HL-60/S4 treated with phorbol 12-myristate 13-acetate at 8.2 ng/mL for 4 days and 3 days (cell line): ENCODE measurements around the gene C5orf15.
"Not testable (repeated sequence)": the region's sequence is repeated elsewhere in the genome, so short reads cannot be mapped to it uniquely, and the experiment has no call there.

ENCODE experiments used
- in situ Hi-C: fragments of 300-500 bp; cut with MboI; formaldehyde crosslinking; loops from 2 replicates; pipeline ENCODE4 v1.15.0; 2022; ENCODE audit warnings: low sequenced_read_pairs

C5orf15 gene

DNA sequence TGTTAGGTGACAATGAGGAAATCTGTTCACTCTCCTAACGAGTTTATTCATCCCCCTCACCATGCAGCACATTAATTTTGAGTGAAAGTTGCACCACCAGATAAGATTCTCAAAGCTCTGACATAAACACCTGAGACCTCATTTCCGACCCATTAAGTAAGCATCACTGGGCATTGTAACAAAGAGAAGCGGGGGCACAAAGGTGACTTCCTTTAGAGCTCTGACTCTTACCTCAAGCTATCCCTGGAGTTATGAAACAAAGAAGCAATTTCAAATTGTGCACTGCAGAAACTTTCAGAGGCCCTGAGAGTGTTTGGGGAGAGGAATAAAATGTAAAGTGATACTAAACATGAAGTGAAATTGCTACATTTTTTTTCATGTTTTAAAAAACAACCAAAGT lies 29.5 kb downstream of the C5orf15 start:
- in situ Hi-C loops, result no loop called here

DNA sequence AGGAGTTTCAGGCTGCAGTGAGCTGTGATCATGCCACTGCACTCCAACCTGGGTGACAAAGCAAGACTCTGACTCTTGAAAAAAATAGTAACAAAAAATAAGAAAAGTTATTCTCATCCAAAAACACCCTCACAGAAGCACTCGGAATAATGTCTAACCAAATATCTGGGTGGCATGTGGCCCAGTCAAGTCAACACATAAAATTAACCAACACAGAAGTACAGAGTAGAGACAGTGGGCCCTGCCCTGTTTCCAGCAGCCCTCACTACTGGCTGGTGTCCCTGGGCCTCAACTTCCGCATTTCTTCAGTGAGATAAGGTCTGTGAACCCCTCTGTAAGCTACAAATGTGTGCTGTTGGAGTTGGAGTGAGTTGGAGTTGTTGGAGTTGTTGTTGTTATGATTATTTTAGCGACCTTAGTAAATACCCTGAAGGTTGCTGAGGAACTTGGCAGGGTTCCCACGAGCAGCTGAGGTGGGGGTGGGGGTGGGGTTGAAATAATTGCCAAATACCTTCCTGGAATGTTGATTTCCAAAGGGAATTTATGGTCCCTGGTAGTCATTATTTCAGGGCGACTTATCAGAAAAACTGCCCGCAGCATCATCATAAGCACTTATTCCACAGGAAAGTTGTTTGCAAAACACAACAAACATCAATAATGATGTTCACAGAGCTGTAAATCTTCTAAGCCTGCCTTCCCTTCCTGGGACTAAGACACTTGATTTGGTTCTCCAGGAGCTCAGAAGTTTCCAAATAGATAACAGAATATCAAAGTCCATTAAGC lies 30.2 kb downstream of the C5orf15 start:
- in situ Hi-C loops, result no loop called here

DNA sequence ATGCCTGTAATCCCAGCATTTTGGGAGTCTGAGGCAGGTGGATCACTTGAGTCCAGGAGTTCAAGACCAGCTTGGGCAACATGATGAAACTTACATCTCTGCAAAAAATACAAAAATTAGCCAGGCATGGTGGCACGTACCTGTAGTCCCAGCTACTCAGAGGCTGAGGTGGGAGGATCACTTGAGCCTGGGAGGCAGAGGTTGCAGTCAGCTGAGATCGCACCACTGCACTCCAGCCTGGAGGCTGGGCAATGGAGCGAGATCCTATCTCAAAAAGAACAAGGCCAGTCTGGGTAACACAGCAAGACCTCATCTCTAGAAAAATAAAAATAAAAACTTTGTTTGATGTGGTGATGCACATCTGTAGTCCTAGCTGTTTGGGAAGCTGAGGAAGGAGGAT lies 30.8 kb downstream of the C5orf15 start:
- in situ Hi-C loops, result not testable (repeated sequence)

DNA sequence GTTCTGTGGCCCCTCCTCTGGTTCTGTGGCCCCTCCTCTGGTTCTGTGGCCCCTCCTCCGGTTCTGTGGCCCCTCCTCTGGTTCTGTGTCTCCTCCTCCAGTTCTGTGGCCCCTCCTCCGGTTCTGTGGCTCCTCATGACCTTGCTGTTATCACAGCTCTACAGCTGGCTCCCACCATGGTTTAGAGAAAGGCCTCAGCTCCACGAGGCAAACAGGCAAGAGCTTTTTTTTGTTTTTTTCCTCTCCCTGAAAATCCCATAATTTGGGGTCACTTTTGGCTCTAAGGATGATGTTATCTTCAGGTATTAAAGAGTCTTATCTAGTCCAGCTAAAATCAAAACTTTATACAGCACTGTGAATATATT lies 31.8 kb downstream of the C5orf15 start:
- in situ Hi-C loops, result no loop called here

DNA sequence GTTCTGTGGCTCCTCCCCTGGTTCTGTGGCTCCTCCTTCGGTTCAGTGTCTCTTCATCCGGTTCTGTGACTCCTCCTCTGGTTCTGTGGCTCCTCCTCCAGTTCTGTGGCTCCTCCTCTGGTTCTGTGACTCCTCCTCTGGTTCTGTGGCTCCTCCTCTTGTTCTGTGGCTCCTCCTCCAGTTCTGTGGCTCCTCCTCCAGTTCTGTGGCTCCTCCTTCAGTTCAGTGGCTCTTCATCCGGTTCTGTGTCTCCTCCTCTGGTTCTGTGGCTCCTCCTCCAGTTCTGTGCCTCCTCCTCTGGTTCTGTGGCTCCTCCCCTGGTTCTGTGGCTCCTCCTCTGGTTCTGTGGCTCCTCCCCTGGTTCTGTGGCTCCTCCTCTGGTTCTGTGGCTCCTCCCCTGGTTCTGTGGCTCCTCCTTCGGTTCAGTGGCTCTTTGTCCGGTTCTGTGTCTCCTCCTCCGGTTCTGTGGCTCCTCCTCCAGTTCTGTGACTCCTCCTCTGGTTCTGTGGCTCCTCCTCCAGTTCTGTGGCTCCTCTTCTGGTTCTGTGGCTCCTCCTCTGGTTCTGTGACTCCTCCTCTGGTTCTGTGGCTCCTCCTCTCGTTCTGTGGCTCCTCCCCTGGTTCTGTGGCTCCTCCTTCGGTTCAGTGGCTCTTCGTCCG lies 32.3 kb downstream of the C5orf15 start:
- in situ Hi-C loops, result not testable (repeated sequence)

DNA sequence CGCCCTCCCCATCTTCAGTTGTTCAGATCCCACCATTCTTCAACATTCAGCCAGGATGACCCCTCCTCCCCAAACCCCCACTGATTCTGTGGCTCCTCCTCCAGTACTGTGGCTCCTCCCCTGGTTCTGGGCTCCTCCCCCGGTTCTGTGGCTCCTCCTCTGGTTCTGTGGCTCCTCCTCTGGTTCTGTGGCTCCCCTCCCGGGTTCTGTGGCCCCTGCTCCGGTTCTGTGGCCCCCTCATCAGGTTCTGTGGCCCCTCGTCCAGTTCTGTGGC lies 32.8 kb downstream of the C5orf15 start:
- in situ Hi-C loops, result no loop called here

DNA sequence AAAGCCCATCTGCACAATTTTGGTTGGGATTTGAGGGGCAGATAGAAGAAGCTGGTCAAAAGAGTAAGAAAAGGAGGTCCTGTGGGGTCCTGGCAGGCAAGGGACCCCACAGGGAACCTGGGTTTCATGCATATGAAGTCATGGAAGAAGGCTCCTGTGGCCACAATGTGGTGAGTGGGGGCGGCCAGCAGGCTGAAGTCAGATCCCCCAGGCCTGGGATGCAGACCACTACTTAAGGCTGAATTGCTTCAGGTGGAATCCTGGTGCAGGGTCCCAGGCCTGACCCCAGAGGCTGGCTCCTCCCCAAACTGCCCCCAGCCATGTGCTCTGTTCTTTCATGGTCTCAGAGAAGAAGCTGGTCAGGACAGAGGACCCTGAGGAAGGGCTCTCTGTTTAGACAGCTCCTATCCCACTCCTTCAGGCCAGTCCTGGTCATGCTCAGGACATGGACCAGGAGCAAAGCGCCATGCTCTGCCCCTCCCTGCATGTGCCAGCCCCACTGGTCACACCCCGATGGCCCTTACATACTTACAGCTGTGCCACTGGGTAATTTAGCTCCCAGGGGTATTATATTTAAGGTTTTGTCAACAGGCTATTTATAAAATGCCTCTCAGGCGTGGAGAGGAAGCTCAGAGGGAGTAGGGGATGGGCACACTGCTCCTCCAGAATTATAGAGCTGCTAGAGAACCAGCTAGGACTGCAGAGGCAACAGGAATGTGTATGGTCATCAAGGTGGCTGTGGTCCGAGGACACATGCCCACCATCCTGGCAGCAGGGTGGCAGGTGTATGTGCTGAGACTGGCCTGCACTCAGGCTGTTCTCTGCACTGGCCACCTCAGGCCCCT lies 33.4 kb downstream of the C5orf15 start:
- in situ Hi-C loops, result no loop called here

DNA sequence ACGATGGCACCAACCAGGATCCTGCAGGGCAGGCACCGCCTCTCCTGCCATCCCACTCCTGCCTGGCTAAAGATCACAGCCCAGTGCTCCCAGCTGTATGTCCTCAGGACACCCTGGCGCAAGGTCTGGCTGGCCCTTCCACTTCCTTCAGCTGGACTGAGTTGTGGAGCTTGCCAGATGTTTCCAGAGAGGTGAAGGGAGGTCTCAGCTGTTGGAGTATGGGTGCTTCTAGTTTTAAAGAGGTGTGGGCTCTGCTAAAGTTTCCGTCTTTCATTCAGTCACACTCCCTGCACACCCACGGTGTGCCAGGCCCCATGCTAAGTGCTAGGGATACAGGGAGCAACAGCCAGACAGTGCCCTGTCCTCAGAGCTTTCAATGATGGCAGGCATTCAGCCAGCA lies 34.1 kb downstream of the C5orf15 start:
- in situ Hi-C loops, result no loop called here

DNA sequence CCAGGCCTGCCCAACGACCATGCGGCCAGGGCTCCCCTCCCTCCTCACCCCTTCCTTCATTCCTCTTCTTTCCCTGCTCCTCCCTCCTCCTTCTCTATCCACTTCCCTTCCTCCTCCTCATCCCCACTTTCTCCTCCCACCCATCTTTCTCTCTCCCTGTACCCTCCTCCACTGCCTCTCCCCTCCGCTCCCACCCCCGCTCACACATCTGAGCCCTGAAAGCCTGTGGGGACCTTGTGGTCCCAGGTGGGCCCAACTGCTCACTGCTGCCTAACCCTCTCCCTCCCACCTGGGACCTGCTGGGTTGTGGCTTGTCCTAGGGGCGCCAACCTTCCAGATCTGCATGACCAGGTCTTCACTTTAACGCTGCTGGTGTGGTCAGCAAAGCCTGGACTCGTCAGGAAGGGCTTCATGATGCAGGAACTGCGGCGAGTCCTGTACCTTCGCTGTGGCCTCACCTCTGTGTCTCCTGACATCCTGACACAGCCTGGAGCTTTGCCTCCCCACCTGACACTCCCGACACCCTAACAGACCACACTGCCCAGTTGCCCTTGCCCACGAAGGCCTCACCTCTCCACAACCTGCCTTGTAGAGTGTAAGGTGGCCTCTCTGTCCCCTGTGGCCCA lies 34.6 kb downstream of the C5orf15 start:
- in situ Hi-C loops, result no loop called here

DNA sequence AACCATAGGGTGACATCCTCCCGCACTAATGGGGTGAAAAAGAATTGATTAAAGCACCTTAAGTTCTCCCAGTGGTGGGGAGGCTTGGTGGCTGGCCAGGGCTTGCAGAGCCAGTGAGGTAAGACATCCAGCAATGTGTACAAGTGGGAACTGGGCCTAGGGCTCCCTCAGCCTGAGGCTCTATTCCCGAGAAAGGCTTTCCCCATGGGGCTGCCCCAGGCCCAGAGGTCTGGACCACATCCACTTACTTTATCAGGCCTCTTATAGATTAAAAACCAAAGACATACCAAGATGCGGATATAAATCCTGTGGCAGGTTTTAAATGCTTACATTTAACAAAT lies 35.3 kb downstream of the C5orf15 start:
- in situ Hi-C loops, result no loop called here

DNA sequence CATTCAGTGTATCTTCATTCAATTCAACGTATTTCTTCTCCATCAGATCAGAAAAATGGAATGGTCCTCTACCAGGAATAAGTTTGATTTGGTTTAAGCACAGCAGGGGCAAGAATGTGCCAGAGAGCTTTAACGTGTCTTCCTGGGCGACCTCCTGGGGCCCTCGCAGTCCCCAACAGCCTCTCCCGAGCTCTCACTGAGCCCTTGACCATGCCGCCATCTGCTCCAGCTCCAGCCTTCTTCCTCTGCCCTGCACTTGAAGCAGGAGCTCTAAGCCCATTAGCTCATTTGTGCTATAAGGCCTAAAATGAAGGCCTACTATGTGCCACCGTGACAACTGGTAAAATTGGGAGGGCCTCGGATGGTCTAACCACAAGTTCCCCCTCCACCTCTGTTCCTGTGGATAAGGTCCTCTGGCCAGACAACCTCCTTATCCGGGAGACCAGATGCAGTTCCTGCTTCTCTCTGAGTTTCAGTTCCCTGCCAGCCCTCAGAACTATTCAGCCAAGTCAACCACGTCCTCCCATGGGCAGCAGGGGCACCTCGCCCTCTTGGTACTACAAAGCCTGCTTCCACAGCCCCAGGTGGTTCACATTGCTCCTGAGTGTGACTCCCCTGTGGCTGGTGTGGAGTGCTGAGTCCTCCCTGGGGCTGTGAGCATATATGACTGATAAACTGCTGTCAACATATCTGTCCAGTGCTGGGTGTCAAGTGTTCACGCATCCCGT lies 35.8 kb downstream of the C5orf15 start:
- in situ Hi-C loops, result no loop called here

DNA sequence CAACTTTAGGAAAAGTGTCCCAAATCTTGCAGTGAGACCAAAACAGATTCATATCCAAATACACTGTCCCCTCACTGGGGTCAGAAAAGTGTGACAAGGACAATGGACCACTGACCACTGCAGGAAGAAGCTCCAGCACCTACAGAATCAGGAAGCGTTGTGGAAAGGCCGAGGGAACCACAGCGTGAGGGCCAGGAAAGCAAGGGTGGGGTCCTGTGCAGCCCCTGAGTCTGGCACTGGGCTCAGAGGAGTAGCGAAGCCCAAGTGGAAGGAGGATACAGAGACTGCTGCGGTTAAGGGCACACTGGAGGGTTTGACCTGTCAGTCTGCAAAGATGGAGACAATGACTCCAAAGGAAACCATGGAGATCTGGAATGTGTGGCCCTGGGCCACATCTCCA lies 36.9 kb downstream of the C5orf15 start:
- in situ Hi-C loops, result no loop called here

DNA sequence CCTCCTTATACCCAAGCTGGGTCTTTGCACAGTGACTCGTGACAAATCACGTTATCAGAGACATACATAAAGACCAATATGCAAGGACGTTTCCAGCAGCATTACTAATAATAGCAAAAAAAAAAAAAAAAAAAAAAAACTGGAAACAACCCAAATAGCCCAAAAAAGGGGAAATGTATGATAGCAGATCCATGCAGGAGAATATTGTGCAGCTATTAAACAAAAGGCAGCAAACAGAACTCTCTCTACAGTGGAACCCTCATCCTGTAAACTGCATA lies 37.7 kb downstream of the C5orf15 start:
- in situ Hi-C loops, result no loop called here

DNA sequence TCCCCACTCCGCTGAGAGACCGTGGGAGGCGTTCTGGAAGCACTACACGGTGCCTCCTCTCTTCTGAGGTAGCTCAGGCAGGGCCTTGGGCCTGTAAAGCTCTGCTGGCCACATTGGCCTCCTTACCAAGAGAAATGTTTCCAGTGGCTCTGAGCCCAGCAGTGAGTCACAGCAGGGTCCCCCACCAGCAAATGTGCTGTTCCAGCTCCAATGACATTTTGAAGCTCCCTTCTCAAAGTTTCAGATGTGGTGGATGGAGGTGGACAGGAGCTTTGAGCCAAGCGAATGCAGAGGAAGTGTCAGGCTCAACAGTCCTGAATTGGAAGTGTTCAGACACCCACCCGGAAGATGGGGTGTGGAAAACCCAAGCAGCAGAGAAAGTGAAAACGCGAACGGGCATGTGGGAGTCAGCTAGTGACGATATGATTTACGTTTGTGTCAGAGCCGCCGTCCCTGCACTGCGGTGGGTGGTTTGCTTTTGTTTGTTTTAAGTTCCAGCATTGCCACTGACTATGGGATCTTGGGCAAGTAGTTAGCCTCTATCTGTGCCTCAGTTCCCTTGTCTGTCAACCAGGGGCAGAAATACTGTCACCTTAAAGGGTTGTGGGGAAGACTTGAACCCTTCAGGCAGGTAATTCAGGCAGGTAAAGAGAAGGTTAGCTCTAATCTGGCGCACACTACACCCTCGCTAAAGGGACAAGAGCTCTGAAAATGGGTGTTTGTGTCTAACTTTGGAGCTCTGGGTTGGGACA lies 38.2 kb downstream of the C5orf15 start:
- in situ Hi-C loops, result no loop called here

DNA sequence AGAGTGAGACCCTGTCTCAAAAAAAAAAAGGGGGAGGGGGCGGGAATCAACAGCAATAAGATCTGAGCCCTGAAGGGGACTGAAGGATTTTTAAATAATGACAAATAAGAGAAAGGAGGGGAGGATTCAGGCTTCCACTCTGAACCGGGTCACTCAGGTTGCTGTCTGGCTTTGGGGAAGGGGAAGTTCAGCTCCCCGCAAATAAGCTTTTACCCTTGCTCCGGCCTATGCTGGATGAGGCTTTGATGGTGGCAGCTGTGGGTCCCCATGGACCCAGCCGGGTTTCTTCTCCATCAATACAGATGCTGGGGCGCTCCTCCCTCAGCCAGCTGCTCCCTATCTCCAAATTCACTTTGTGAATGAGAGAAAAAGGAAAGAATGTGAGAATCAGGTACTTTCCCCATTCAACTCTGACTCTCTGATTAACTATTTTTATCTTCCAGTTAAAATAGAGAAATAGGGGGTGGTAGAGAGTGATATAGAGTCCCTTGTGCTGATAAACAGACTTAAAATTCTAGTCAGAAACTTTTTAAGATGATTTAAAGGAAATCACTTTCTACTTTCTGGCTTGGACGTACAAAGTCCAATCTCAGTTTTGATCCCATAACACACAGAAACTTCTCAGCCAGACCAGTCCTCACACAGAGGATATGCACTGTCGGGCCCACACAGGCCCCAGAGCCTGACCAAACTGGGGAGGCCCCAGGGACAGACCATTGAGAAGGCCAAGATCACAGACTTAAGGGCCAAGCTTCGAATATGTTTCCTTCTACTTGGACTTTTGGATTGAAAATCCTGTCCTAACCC lies 39.6 kb downstream of the C5orf15 start:
- in situ Hi-C loops, result no loop called here

DNA sequence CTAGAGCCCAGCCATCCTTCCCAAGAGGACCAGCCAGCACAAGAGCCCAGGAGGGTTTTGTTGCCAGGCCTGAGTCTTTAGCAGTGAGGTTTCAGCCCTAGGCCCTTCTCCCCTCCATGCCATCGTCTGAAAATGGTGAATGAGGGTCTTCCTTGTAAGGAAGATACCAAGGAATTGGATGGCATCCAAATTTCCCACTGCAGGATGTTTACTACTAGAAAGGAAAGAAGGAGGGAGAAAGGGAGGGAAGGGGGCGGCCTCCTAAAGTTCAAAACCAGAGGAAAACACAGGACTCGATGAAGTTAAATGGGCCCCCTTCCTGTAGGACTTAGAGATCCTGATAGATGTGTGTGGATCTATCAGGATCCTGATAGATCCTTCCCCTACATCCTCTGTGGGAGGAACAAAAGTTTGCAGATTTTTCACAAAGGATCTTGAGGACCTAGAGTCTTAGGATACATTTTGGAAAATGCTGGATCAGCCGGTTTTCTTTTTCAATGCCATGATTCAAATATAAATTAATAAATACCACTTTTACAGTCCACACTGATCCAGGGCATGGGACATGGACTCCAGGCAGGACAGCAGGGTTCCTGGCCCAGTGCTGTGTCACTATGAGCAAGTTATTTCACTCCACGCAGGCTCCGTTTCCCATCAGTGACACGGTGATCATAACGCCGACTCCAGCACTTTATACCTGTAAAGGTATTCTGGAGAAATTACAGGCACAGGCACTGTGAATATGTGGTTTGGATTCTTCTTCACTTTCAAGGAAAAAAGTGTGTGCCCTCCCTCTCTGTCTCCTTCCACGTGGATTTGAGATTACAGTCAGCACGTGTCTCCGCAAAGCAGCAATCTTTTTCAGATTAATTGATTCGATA lies 40.9 kb downstream of the C5orf15 start:
- in situ Hi-C loops, result no loop called here

DNA sequence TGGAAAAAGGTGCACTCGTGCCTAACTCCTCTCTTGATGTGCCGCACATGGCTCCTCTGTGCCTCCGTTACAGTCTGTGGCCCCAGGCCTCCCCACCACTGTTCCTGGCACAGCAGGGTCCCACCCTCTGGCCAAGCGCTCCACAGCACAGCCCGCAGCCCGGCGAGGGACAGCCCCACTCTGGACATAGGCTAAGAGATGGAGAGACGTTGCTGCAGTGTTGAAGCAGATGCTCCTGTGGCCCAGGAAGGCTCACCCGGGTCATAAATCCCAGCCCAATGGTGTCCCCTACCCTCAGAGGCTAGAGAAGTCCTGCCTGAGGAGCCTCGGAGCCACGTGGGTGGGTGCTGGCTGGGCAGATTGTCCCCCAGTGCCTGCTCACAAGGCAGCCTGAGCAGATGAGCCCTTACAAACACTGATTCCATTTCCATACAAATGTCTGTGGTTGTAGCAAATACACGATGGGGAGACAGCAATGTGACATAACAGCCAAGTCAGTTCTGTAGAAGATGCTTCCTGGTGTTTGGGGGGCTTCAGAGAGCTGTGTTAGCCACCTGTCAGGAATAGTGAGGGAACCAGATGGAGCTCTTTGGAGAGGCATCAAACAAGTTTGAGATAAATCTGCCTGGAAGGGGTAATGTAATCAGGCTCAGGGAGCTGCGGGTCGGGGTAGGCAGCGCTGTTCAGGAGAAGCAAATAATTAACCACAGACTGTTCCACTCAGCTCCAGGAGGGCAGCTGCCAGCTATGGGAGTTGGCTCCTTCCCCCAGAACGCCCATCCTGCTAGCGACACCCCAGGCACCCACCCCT lies 41.7 kb downstream of the C5orf15 start:
- in situ Hi-C loops, result no loop called here

DNA sequence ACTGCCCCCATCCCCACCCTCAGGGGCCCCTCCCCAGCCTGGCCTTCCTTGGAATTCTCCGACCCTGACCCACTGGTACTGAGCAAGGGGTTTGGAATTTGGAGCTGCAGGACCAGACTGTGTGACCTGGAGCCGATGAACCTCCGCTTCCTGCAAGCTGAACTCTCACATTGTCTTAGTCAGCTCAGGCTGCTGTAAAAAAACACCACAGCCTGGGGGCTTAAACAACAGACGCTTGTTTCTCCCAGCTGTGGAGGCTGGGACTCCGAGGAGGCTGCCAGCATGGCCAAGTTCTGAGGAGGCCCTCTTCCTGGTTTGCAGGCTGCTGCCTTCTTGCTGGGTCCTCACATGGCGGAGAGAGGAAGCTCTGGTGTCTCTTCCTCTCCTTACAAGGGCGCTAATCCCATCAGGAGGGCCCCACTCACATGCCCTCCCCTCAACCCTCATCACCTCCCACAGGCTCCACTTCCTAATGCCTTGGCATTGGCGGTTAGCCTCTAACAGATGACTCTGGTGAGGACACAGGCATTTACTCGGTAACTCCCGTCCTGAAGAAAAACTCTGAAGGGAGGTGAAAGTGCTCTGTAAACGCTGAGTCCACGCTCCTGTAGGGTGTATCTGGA lies 42.4 kb downstream of the C5orf15 start:
- in situ Hi-C loops, result no loop called here
